Endothelial cell of umbilical vein (primary cell): ENCODE measurements around the gene C14orf119. TPM values are rescaled to one million over a fixed set of nuclear protein-coding genes. Genes with fewer than 3 reads are reported as not detected.

ENCODE experiments used
- BruUV-seq: library from RNA; stranded (reverse); fragments of 400-500 nt; replicated peaks from 2 replicates; lab custom pipeline; 2021; lab: Mats Ljungman, UMichigan
- CTCF ChIA-PET: fragments of 300-600, 350-600 bp; sonication (Branson Sonifier 250); formaldehyde crosslinking; loops from one replicate; lab custom pipeline; 2021; ENCODE audit warnings: antibody characterized with exemption, inconsistent platforms; lab: Charles Lee
- POLR2A ChIA-PET: fragments of 300-600, 350-600 bp; sonication (Branson Sonifier 250); formaldehyde crosslinking; loops from one replicate; lab custom pipeline; 2021; ENCODE audit warnings: antibody characterized with exemption, inconsistent platforms; lab: Charles Lee
- DNase-seq: peaks from one replicate; pipeline ENCODE4 v3.0.0-alpha.2; 2011; ENCODE audit warnings: low read depth, low spot score
- FAIRE-seq: peaks from 2 replicates; lab custom pipeline; 2011; peaks lifted over from hg19 to GRCh38; lab: Jason Lieb, UNC
- H2AFZ ChIP-seq: 2 replicates; pipeline ENCODE4 v1.6.0; 2012; ENCODE audit warnings: low read depth, low read length, control low read depth, inconsistent platforms
- H3K27ac ChIP-seq: 2 replicates; pipeline ENCODE4 v1.5.1; 2011; ENCODE audit warnings: low read depth, mild to moderate bottlenecking, control low read depth, low read length, moderate library complexity; ENCODE audit not compliant: insufficient read depth
- H3K27me3 ChIP-seq, 2 experiments: 2 replicates each; pipeline versions ENCODE4 v1.6.0 to v1.6.1; 2011; ENCODE audit warnings: low read length in 2 of 2, mixed read lengths in 1 of 2; ENCODE audit not compliant: control insufficient read depth in 2 of 2, insufficient read depth in 2 of 2
- H3K36me3 ChIP-seq, 2 experiments: 2 replicates in 1 of 2; 3 replicates in 1 of 2; pipeline ENCODE4 v1.5.1; 2011; ENCODE audit warnings: low read length in 2 of 2, mild to moderate bottlenecking in 1 of 2, moderate library complexity in 1 of 2; ENCODE audit not compliant: control insufficient read depth in 2 of 2, insufficient read depth in 2 of 2; ENCODE audit errors: extremely low read depth in 1 of 2
- H3K4me1 ChIP-seq: 3 replicates; pipeline ENCODE4 v1.5.1; 2011; ENCODE audit warnings: mild to moderate bottlenecking, low read length; ENCODE audit not compliant: control insufficient read depth, insufficient read depth; ENCODE audit errors: extremely low read depth
- H3K4me2 ChIP-seq: 2 replicates; pipeline ENCODE4 v1.6.1; 2011; ENCODE audit warnings: low read length, control low read depth, mixed read lengths; ENCODE audit not compliant: insufficient read depth
- H3K4me3 ChIP-seq, 3 experiments: fragments of 200-600 bp in 1 of 3; sonication (generic), shearing (Covaris generic) in 1 of 3; replicated peaks in 1 of 3; 2 replicates each; pipeline ENCODE4 v1.5.1; 2011 to 2016; ENCODE audit warnings: control low read depth in 3 of 3, low read length in 3 of 3, mild to moderate bottlenecking in 2 of 3, inconsistent platforms in 1 of 3, low read depth in 1 of 3, moderate library complexity in 1 of 3; ENCODE audit not compliant: insufficient read depth in 1 of 3
- H3K79me2 ChIP-seq: 2 replicates; pipeline ENCODE4 v1.6.0; 2012; ENCODE audit warnings: low read length, inconsistent platforms; ENCODE audit not compliant: control insufficient read depth, insufficient read depth
- H3K9ac ChIP-seq: replicated peaks from 2 replicates; pipeline ENCODE3; 2011; ENCODE audit warnings: low read length, control low read depth; ENCODE audit not compliant: insufficient read depth; ENCODE audit errors: extremely low read depth
- H3K9me1 ChIP-seq: replicated peaks from 3 replicates; pipeline ENCODE4 v1.6.0; 2011; ENCODE audit warnings: mild to moderate bottlenecking, low read length; ENCODE audit not compliant: control insufficient read depth, insufficient read depth; ENCODE audit errors: extremely low read depth
- H3K9me3 ChIP-seq: replicated peaks from 2 replicates; pipeline ENCODE4 v1.5.1; 2012; ENCODE audit warnings: low read length, inconsistent platforms; ENCODE audit not compliant: control insufficient read depth, insufficient read depth
- H4K20me1 ChIP-seq: replicated peaks from 2 replicates; pipeline ENCODE3; 2011; ENCODE audit warnings: mild to moderate bottlenecking, low read length; ENCODE audit not compliant: control insufficient read depth, insufficient read depth; ENCODE audit errors: extremely low read depth
- CTCF ChIP-seq, 2 donors: IDR thresholded peaks; 1 replicate in 1 of 2; 2 replicates in 1 of 2; pipeline ENCODE4 v1.5.1; 2011; ENCODE audit warnings: low read length in 2 of 2, mild to moderate bottlenecking in 2 of 2, moderate library complexity in 2 of 2, control low read depth in 1 of 2, inconsistent platforms in 1 of 2, low read depth in 1 of 2; ENCODE audit not compliant: insufficient read depth in 1 of 2; ENCODE audit errors: extremely low read depth in 1 of 2
- EZH2 ChIP-seq: IDR thresholded peaks from 2 replicates; pipeline ENCODE4 v1.6.1; 2012; ENCODE audit warnings: borderline replicate concordance, low read depth, mild to moderate bottlenecking, moderate library complexity, low read length, inconsistent platforms; ENCODE audit not compliant: severe bottlenecking
- FOS ChIP-seq: IDR thresholded peaks from 2 replicates; pipeline ENCODE4 v1.6.1; 2011; ENCODE audit warnings: mild to moderate bottlenecking, low read length, moderate library complexity, borderline replicate concordance; ENCODE audit not compliant: insufficient read depth
- GATA2 ChIP-seq: IDR thresholded peaks from 2 replicates; pipeline ENCODE4 v1.7.0; 2011; ENCODE audit warnings: low read depth, mild to moderate bottlenecking, moderate library complexity, mixed read lengths, low read length; ENCODE audit not compliant: insufficient read length, insufficient read depth
- JUN ChIP-seq: IDR thresholded peaks from 2 replicates; pipeline ENCODE4 v1.6.1; 2011; ENCODE audit warnings: borderline replicate concordance, low read depth; ENCODE audit not compliant: insufficient read length, insufficient read depth
- MAX ChIP-seq: IDR thresholded peaks from 2 replicates; pipeline ENCODE4 v1.6.1; 2011; ENCODE audit not compliant: insufficient read depth, insufficient read length
- MYC ChIP-seq: IDR thresholded peaks from one replicate; pipeline ENCODE4 v1.6.1; 2011; ENCODE audit warnings: mild to moderate bottlenecking, low read depth, low read length
- POLR2A ChIP-seq: IDR thresholded peaks from 2 replicates; pipeline ENCODE4 v1.6.1; 2012; ENCODE audit warnings: low read depth, mild to moderate bottlenecking, control low read depth, low read length
- POLR2AphosphoS5 ChIP-seq: IDR thresholded peaks from 2 replicates; pipeline ENCODE4 v1.6.1; 2012; ENCODE audit warnings: low read depth, mild to moderate bottlenecking, control low read depth, low read length, moderate library complexity; ENCODE audit not compliant: insufficient read depth
- dilution Hi-C: fragments of 300-500 bp; cut with MboI; formaldehyde crosslinking; loops from one replicate; pipeline ENCODE4 v1.15.0; 2019; ENCODE audit warnings: low sequenced_read_pairs; ENCODE audit not compliant: extremely low pct_ligation_motif_present
- intact Hi-C: fragments of 100-400 bp; cut with micrococcal nuclease; formaldehyde crosslinking; loops from one replicate; pipeline ENCODE4 v1.10.0; 2022
- polyA plus RNA-seq, 4 experiments: library from polyadenylated mRNA; depleted of rRNA in 3 of 4; stranded (reverse) in 3 of 4; unstranded in 1 of 4; fragments of >200 nt; gene quantifications; 2 replicates each; pipeline versions ENCODE4 v1.2.1 to v1.2.3, GENCODE V29; 2011 to 2012; ENCODE audit warnings: missing spikeins in 1 of 4
- total RNA-seq: library from RNA; stranded (reverse); gene quantifications from 2 replicates; pipeline ENCODE4 v1.2.3, GENCODE V29; 2021

Gene C14orf119
- total and polyA plus RNA-seq, 2 donors (not counting 3 experiments of a cell fraction or from before 2014, with no cell fraction given): 58.3 to 60.5 TPM

- DNase-seq: peak; percentile 57
These were observed 34.5 kb downstream of the C14orf119 start for GRCh38 chr14:23129759-23130316.

More at GRCh38 chr14:23129759-23130316, 34.5 kb downstream of the C14orf119 start:
- Histone ChIP-seq H3K9me3 (no peaks in the 10 kb centered on the region), H3K27ac (no peak overlapping the region), H3K4me3 (no peak overlapping the region), H3K27me3 (no peaks in the 10 kb centered on the region), H4K20me1 (no peaks in the 10 kb centered on the region), H3K36me3 (no peaks in the 10 kb centered on the region), H2AFZ (no peak overlapping the region), H3K79me2 (no peaks in the 10 kb centered on the region), H3K9me1 (no peaks in the 10 kb centered on the region), H3K4me1 (peaks cover 27% of the 10 kb centered on the region), H3K4me2 (peak overlapping the region; percentile 31), H3K9ac (no peak overlapping the region)
- peak; percentile 73 for FAIRE-seq
- POLR2A ChIA-PET: no interaction called here
- CTCF ChIA-PET: interaction anchor here (0.8 to 14.5 kb wide), 5 partner anchors 9 to 53 kb away, joined by 3 to 1289 read pairs (median 6); partner anchors contain the start of gene SLC7A8
- BruUV-seq: no TSS peak
- peak; percentile 11 for TF ChIP-seq JUN
- peak; percentile 67 for TF ChIP-seq FOS
- no peak for TF ChIP-seq POLR2A
- TF ChIP-seq CTCF (IDR thresholded peaks at IDR 0.05; ENCODE audit: extremely low read depth in 1 of 2, insufficient read depth in 1 of 2, low read depth in 1 of 2, low read length in 2 of 2): no peak
- TF ChIP-seq EZH2: no peak
- TF ChIP-seq MYC: no peak
- TF ChIP-seq POLR2AphosphoS5: no peak
- TF ChIP-seq MAX: no peak
- TF ChIP-seq GATA2: peak; percentile 22
- intact Hi-C loops: no loop called here
- dilution Hi-C loops: no loop called here
